NCI-H1694 treated with DMSO at 0.1 percent for 48 hours (cell line): Measurements from ENCODE around the gene CXXC5.
A peak's percentile ranks its signal among the peaks of the same experiment; 100 is the strongest.
"Not testable (repeated sequence)": the region's sequence is repeated elsewhere in the genome, so short reads cannot be mapped to it uniquely, and the experiment has no call there.

Experiments
- DNase-seq: peaks from one replicate; lab custom pipeline; 2025; lab: John Stamatoyannopoulos, UW

CXXC5 gene

GRCh38 chr5:139710319-139711066, 62.3 kb downstream of the CXXC5 start:
- peak; percentile 20 for DNase-seq

GRCh38 chr5:139711067-139711905, 63.1 kb downstream of the CXXC5 start:
- DNase-seq = peak; percentile 25

- no peak for DNase-seq
Measured at GRCh38 chr5:139711906-139712224, 63.7 kb downstream of the CXXC5 start.

GRCh38 chr5:139712412-139712811, 64.3 kb downstream of the CXXC5 start:
- DNase-seq = no peak

- DNase-seq = not testable (repeated sequence)
Measured at GRCh38 chr5:139713898-139714297, 65.7 kb downstream of the CXXC5 start.

GRCh38 chr5:139717221-139717620, 69.1 kb downstream of the CXXC5 start:
- DNase-seq = no peak

GRCh38 chr5:139718403-139718802, 70.3 kb downstream of the CXXC5 start:
- not testable (repeated sequence) for DNase-seq

GRCh38 chr5:139719970-139720369, 71.8 kb downstream of the CXXC5 start:
- DNase-seq = not testable (repeated sequence)

- DNase-seq = no peak
Measured at GRCh38 chr5:139723986-139724587, 75.9 kb downstream of the CXXC5 start.

GRCh38 chr5:139725073-139725830, 77.1 kb downstream of the CXXC5 start:
- DNase-seq = no peak

GRCh38 chr5:139726248-139726647, 78.1 kb downstream of the CXXC5 start:
- no peak for DNase-seq

GRCh38 chr5:139727615-139728014, 79.5 kb downstream of the CXXC5 start:
- not testable (repeated sequence) for DNase-seq

- no peak for DNase-seq
Measured at GRCh38 chr5:139731281-139731680, 83.1 kb downstream of the CXXC5 start.

GRCh38 chr5:139732019-139732418, 83.9 kb downstream of the CXXC5 start:
- no peak for DNase-seq

GRCh38 chr5:139733010-139733688, 85.0 kb downstream of the CXXC5 start:
- DNase-seq = no peak
